H1 (cell line): ENCODE measurements around the gene CDH8.
A peak's percentile ranks its signal among the peaks of the same experiment; 100 is the strongest.

Experiments
- CHD1 ChIP-seq: IDR thresholded peaks from 2 replicates; pipeline ENCODE4 v1.6.1; 2012; ENCODE audit warnings: low read depth, low read length, improper control_type of control experiment
- CHD2 ChIP-seq: IDR thresholded peaks from 2 replicates; pipeline ENCODE4 v1.6.1; 2012; ENCODE audit warnings: low read length, improper control_type of control experiment
- CTCF ChIP-seq, 3 experiments: IDR thresholded peaks; 1 replicate in 2 of 3; 2 replicates in 1 of 3; pipeline versions ENCODE4 v1.5.1 to v1.6.1; 2011; ENCODE audit warnings: low read length in 3 of 3, mild to moderate bottlenecking in 3 of 3, inconsistent platforms in 2 of 3, low read depth in 1 of 3, moderate library complexity in 1 of 3; ENCODE audit not compliant: insufficient read depth in 1 of 3; ENCODE audit errors: control extremely low read depth in 1 of 3
- JUN ChIP-seq: IDR thresholded peaks from 2 replicates; pipeline ENCODE4 v1.6.1; 2011; ENCODE audit warnings: low read depth, mild to moderate bottlenecking, improper control_type of control experiment, low read length
- NRF1 ChIP-seq: IDR thresholded peaks from 2 replicates; pipeline ENCODE4 v1.6.1; 2011; ENCODE audit warnings: mild to moderate bottlenecking, low read depth, low read length, improper control_type of control experiment
- PHF8 ChIP-seq: fragments of 200-600 bp; sonication (generic); conservative IDR thresholded peaks from 2 replicates; pipeline ENCODE4 v1.7.1; 2012; ENCODE audit warnings: low read depth, mild to moderate bottlenecking, inconsistent platforms, low read length, moderate library complexity
- POLR2A ChIP-seq, 2 experiments: IDR thresholded peaks; 1 replicate in 1 of 2; 2 replicates in 1 of 2; pipeline ENCODE4 v1.6.1; 2011; ENCODE audit warnings: low read depth in 2 of 2, low read length in 2 of 2, mild to moderate bottlenecking in 2 of 2; ENCODE audit errors: control extremely low read depth in 1 of 2
- POU5F1 ChIP-seq: IDR thresholded peaks from 2 replicates; pipeline ENCODE4 v1.6.1; 2011; ENCODE audit warnings: low read depth, mild to moderate bottlenecking, low read length, moderate library complexity
- YY1 ChIP-seq: IDR thresholded peaks from 2 replicates; pipeline ENCODE4 v1.6.1; 2011; ENCODE audit warnings: low read depth, mild to moderate bottlenecking, low read length
- TF ChIP-seq, protein P1 (sequence below): IDR thresholded peaks from 2 replicates; pipeline ENCODE4 v1.6.1; 2012; ENCODE audit warnings: inconsistent platforms
- TF ChIP-seq, protein P2 (sequence below): IDR thresholded peaks from 2 replicates; pipeline ENCODE4 v1.6.1; 2011; ENCODE audit warnings: low read depth, mild to moderate bottlenecking, low read length; ENCODE audit not compliant: insufficient read depth
- TF ChIP-seq, protein P3 (sequence below): IDR thresholded peaks from 2 replicates; pipeline ENCODE4 v1.6.1; 2011; ENCODE audit warnings: low read length, improper control_type of control experiment

GRCh38 chr16:62035115-62036092, 834 bp downstream of the CDH8 start:
- no peak for TF ChIP-seq NRF1
- no peak for TF ChIP-seq CTCF (IDR thresholded peaks at IDR 0.05; ENCODE audit: control extremely low read depth in 1 of 3, insufficient read depth in 1 of 3, low read depth in 1 of 3, low read length in 3 of 3)
- no peak for TF ChIP-seq POU5F1
- no peak for TF ChIP-seq JUN
- no peak for TF ChIP-seq YY1
- peak; percentile 62; the same call in 1 of the 2 replicates for TF ChIP-seq CHD2
- TF ChIP-seq, protein P1, sequence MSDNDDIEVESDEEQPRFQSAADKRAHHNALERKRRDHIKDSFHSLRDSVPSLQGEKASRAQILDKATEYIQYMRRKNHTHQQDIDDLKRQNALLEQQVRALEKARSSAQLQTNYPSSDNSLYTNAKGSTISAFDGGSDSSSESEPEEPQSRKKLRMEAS: no peak
- TF ChIP-seq, protein P2, sequence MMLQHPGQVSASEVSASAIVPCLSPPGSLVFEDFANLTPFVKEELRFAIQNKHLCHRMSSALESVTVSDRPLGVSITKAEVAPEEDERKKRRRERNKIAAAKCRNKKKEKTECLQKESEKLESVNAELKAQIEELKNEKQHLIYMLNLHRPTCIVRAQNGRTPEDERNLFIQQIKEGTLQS: no peak
- TF ChIP-seq PHF8: no peak
- TF ChIP-seq POLR2A (IDR thresholded peaks at IDR 0.05; ENCODE audit: control extremely low read depth in 1 of 2, low read depth in 2 of 2, low read length in 2 of 2): no peak
- TF ChIP-seq, protein P3, sequence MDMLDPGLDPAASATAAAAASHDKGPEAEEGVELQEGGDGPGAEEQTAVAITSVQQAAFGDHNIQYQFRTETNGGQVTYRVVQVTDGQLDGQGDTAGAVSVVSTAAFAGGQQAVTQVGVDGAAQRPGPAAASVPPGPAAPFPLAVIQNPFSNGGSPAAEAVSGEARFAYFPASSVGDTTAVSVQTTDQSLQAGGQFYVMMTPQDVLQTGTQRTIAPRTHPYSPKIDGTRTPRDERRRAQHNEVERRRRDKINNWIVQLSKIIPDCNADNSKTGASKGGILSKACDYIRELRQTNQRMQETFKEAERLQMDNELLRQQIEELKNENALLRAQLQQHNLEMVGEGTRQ: no peak
- no peak for TF ChIP-seq CHD1
